ENCODE data around the gene TCF19. TPM values are rescaled to one million over a fixed set of nuclear protein-coding genes. Genes with fewer than 3 reads are reported as not detected.

Gene TCF19
- total RNA-seq, 1 donor from 2014 or later, result 2.8 TPM

- H3K27me3 ChIP-seq (ENCODE audit: low read depth), result no peaks in the 10 kb centered on the region
- no peaks in the 10 kb centered on the region for H3K9me3 ChIP-seq (replicated peaks)
- H3K36me3 ChIP-seq, result no peaks in the 10 kb centered on the region
- no peak overlapping the region for H3K4me3 ChIP-seq
- TF ChIP-seq CTCF (IDR thresholded peaks at IDR 0.05; ENCODE audit: borderline replicate concordance), result no peak
- intact Hi-C loops (cut with micrococcal nuclease), result no loop called here
- peaks cover 10% of the 10 kb centered on the region for H3K4me1 ChIP-seq
- no peak overlapping the region for H3K27ac ChIP-seq (replicated peaks)
- no peak for DNase-seq
These were observed 26.8 kb upstream of the TCF19 start for GRCh38 chr6:31131595-31131994.

GRCh38 chr6:31132806-31133205 lies 25.6 kb upstream of the TCF19 start:
- DNase-seq, result no peak
- intact Hi-C loops (cut with micrococcal nuclease), result no loop called here
- H3K27ac ChIP-seq (replicated peaks), result no peak overlapping the region
- no peaks in the 10 kb centered on the region for H3K9me3 ChIP-seq (replicated peaks)
- H3K36me3 ChIP-seq, result no peaks in the 10 kb centered on the region
- peaks cover 5% of the 10 kb centered on the region for H3K4me1 ChIP-seq
- H3K27me3 ChIP-seq (ENCODE audit: low read depth), result no peaks in the 10 kb centered on the region
- TF ChIP-seq CTCF (IDR thresholded peaks at IDR 0.05; ENCODE audit: borderline replicate concordance), result no peak
- H3K4me3 ChIP-seq, result no peak overlapping the region

- no peak for DNase-seq
- peaks cover 21% of the 10 kb centered on the region for H3K4me1 ChIP-seq
- no peaks in the 10 kb centered on the region for H3K36me3 ChIP-seq
- no peaks in the 10 kb centered on the region for H3K27me3 ChIP-seq (ENCODE audit: low read depth)
- intact Hi-C loops (cut with micrococcal nuclease), result loop anchor here (5.0 kb wide), 2 partner anchors 57 to 232 kb away; no protein-coding TSS in a partner anchor
- no peak overlapping the region for H3K27ac ChIP-seq (replicated peaks)
- no peak overlapping the region for H3K4me3 ChIP-seq
- no peaks in the 10 kb centered on the region for H3K9me3 ChIP-seq (replicated peaks)
- no peak for TF ChIP-seq CTCF (IDR thresholded peaks at IDR 0.05; ENCODE audit: borderline replicate concordance)
These were observed 22.7 kb upstream of the TCF19 start for GRCh38 chr6:31135710-31136109.

GRCh38 chr6:31138982-31139381 lies 19.4 kb upstream of the TCF19 start, which contains the start of gene PSORS1C2:
Gene PSORS1C2 (minus strand): TSS chr6:31139066. CDS start chr6:31139026, 40 bp downstream.
- intact Hi-C loops (cut with micrococcal nuclease), result loop anchor here (5.0 kb wide), 2 partner anchors 53 to 228 kb away; no protein-coding TSS in a partner anchor
- peak within 1 kb of the TSS; percentile 50 for H3K4me3 ChIP-seq
- peaks cover 46% of the 10 kb centered on the region for H3K4me1 ChIP-seq
- H3K9me3 ChIP-seq (replicated peaks), result no peaks in the 10 kb centered on the region
- TF ChIP-seq CTCF (IDR thresholded peaks at IDR 0.05; ENCODE audit: borderline replicate concordance), result no peak
- peak within 1 kb of the TSS; percentile 27 for H3K27ac ChIP-seq (replicated peaks)
- DNase-seq, result no peak
- H3K27me3 ChIP-seq (ENCODE audit: low read depth), result no peaks in the 10 kb centered on the region
- no peaks in the 10 kb centered on the region for H3K36me3 ChIP-seq

GRCh38 chr6:31139599-31139998 lies 18.8 kb upstream of the TCF19 start:
- Histone ChIP-seq H3K4me3 (no peak overlapping the region), H3K27me3 (ENCODE audit: low read depth) (no peaks in the 10 kb centered on the region), H3K36me3 (peaks cover 6% of the 10 kb centered on the region), H3K27ac (replicated peaks) (peak overlapping the region; percentile 27), H3K9me3 (replicated peaks) (no peaks in the 10 kb centered on the region), H3K4me1 (peaks cover 49% of the 10 kb centered on the region)
- DNase-seq, result no peak
- no peak for TF ChIP-seq CTCF (IDR thresholded peaks at IDR 0.05; ENCODE audit: borderline replicate concordance)
- intact Hi-C loops (cut with micrococcal nuclease), result loop anchor here (5.0 kb wide), 2 partner anchors 53 to 228 kb away; no protein-coding TSS in a partner anchor
